ENCODE measurements around the gene KRT77. TPM values are rescaled to one million over a fixed set of nuclear protein-coding genes. Genes with fewer than 3 reads are reported as not detected.
A peak's percentile ranks its signal among the peaks of the same experiment; 100 is the strongest.

Gene KRT77
- total RNA-seq, 1 donor from 2014 or later, result 0.96 TPM

DNA sequence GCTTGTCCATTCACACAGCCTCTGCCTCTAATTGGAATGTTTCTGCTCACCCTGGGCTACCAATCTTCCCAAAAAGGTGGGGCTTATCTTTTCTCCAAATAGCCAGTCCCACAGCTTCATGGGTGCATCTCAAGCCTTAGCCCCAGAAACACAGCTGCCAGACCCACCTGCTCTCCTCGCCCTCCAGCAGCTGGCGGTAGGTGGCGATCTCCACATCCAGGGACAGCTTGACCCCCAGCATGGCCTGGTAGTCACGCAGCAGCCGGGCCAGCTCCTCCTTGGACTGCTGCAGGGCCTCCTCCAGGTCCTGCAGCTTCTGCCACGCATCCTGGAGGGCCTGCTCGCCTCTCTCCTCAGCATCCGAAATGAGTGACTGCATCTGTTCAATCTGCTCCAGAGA is 11.1 kb downstream of the KRT77 start:
- DNase-seq (ENCODE audit: low spot score), result no peak

DNA sequence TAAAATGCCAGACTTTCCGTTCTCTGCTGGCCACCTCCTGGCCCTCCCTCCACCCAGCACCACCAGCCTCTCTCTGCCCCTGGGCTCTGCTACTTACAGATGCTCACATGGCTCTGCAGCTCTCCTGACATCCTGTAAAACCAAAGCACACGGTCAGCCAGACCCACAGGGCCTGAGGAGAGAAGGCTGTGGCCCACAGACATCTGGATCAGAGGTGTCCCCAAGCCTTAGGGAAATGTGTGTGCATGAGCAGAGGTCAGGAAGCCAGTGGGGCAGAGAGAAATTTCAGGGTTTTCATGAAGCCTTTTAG is 11.5 kb downstream of the KRT77 start:
- DNase-seq (ENCODE audit: low spot score), result no peak

DNA sequence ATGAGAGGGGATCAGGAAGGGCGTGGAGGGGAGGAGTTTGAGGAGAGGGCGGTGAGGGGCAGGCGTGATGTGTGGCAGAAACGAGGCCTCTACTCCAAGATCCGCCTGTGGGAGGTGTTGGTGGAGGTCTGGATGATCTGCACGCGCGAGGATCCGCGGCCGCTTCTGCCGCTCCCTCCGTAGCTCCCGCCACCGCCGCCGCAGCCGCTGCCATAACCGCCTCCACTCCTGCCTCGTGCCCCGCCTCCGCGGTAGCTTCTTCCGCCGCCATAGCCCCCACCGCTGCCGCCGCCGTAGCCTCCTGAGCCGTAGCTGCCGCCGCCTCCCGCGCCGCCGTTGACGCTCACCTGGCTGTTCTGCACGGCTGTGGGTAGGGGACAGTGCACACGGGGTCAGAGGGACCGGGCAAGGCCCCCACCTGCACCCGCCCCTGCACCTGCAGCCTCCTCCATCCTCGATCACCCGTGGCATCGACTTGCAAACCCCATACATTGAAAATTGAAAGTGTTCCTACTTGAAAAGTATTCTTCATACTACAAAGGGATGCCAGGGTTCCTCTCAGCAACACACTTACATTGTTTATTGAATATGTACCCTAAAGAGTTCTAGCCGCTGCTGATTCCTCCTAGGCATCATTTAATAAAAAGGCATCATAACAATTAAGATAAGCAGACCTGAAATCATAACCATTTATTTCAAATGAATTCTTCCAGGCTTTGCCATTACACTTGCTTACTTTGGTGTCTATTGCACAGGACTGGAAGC is 12.1 kb downstream of the KRT77 start:
- peak; percentile 5 for DNase-seq (ENCODE audit: low spot score)

DNA sequence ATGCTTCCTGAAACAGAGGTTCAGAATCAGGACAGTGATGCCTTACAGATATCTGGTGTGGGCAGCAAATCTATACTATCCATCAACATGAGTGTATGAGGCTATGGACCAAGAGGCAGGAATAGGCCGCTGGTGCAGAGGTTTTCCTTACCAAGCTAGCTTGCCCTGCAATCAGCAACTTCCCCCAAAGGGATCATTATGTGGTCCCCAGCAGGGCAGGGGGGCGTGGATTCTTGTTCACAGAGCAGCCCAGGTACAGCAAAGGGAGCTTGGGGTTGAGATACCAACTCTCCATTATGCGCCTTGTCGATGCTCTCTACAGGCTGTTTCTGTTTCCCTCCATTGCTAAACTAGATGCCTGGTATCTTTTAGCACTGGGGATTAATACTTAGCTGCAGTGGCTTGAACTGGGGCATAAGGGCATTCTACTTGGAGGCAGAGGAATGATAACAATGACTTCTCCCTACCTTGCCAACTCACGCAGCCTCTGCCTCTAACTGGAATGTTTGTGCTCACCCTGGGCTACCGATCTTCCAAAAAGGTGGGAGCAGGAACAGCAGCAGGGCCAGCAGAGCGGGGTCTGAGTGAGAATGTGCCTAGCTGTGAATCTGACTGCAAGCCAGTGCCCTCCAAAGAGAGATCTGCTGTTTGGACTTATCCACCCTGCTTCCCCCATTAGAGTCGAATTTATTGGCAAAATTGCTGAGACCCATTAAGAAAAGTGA is 12.8 kb downstream of the KRT77 start:
- no peak for DNase-seq (ENCODE audit: low spot score)

DNA sequence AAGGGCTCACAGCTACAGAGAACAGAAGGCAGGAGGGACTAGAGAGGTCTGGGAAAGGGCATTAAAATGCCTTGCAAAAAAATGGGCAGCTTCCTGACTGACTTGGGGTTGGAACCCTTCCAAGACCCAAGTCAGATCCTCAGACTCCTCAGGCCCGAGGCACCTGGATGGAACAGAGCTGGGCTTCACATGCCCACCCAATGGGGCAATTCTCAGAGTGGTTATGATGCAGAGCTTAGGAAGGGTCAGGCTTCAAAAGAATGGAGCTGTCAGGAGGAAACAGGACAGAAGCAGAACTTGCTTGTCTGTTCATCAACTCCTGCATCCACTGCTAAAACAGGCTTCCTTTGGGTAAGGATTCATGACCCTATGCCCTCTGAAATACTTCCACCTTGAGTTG is 13.4 kb downstream of the KRT77 start:
- no peak for DNase-seq (ENCODE audit: low spot score)

DNA sequence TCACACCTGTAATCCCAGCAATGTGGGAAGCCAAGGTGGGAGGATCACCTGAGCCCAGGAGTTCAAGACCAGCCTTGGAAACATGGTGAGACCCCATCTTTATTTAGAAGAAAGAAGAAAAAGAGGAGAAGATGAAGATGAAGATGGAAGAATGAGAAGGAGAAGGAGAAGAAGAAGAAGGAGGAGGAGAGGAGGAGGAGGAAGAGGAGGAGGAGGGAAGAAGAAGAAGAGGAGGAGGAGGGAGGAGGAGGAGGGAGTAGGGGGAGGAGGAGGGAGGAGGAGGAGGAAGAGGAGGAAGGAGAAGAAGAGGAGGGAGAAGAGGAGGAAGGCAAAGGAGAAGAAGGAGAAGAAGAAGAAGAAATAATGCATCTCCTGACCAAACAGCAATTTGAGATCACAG is 14.1 kb downstream of the KRT77 start:
- DNase-seq (ENCODE audit: low spot score), result no peak

DNA sequence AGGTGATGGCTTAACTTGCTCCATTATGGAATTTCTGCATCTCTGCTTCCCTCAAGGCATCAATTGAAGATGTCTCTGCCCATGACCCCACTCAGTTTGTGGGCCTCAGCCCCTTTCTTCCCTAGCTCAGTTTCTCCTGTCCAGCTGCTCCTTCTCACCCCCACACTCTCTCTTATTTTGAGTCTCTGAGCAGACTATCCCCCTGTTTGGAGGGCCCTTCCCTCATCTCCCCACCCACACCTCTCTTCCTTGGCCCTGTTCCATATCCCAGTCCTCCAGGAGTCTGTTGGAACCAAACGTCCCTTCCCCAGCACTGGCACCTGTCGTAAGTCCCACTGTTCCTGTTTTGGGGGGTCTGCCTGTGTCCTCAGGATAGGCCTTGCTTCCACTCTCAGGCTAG is 14.8 kb downstream of the KRT77 start:
- no peak for DNase-seq (ENCODE audit: low spot score)

DNA sequence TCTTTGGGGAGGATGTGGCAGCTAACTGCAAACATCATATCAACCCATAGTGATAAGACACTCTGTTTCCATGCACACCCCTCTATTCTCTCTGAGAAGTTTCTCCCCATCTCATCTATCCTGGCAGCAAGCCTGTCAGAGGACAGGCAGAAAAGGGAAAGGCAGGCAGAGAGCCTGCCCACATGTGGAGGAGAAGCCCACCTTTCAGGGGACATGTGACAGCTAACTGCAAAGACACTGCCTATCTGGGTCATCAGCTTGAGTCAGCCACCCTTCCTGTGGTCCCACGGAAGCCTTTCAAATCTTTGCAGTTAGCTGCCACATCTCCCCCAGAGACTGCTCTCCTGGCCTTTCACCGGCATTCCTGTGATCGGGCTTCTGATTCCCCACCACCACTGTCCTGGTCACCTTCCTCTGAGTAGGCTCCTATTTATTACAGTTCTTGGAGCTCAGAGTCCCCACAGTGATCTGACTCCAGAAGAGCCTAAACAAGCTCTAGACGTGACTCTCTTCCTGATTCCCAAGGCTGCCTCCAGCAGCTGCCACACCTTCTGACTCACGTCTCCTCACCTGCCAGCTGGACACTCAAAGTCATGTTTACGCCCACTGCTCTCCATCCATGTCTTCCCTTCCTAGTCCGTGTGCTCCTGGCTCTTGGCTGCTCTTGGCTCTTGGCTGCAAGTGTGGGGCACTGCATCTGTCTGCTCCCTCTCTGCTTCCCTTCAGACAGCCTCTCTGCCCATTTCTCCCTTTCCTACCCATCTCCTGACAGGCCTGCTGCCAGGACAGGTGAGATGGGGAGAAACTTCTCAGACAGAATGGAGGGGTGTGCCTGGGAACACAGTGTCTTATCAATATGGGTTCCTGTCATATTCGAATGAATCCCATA is 15.6 kb downstream of the KRT77 start:
- DNase-seq (ENCODE audit: low spot score), result no peak

DNA sequence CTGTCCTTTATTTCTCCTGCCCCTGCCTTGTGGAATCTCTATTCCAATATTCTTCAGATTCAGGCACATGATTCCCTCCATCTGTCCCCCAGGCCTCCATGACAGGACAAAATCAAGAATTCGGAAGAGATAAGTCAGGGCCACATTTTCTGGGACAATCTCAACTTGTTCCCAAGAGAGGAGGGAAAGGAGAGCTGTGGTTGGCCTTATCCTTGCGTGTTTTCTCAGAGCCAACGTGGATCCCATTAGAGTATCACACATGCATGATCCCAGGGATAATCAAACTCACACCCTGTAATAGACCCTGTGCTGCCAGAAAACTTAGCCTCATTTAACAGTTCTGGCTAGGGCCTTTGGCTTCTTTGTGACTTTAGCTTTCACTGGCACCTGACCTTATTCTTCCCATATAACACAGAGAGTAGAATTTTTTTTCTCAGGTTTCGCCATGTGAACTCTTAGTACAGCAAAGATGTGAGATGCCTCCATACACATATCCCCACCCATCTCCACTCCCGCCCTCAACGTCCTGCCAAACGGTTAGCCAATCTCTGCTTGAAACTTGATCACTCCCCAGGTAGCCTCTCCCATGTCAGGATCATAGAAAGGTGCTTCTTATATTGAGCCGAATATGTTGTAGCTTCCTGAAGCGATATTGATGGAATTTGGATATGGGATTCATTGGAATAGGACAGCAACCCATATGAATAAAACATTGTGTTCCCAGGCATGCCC is 16.4 kb downstream of the KRT77 start:
- DNase-seq (ENCODE audit: low spot score), result no peak

DNA sequence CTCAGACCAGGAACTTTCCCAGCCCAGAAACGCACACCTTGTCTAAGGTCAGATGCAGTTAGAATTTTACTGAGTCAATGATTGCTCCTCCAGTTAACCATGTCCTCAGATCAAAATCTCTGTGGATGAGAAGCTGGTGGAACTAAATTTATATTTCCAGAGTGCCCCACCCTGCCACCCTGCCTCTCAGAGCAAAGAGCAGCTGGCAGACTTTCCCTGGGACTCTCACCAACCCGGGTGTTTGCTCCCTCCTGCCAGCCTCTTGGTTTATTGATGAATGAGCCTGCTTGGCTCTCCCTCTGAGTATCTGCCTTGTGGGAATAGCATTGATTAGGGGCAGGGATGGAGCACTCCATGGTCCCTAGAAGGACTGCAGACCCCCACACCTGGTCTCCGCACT is 17.3 kb downstream of the KRT77 start:
- no peak for DNase-seq (ENCODE audit: low spot score)

DNA sequence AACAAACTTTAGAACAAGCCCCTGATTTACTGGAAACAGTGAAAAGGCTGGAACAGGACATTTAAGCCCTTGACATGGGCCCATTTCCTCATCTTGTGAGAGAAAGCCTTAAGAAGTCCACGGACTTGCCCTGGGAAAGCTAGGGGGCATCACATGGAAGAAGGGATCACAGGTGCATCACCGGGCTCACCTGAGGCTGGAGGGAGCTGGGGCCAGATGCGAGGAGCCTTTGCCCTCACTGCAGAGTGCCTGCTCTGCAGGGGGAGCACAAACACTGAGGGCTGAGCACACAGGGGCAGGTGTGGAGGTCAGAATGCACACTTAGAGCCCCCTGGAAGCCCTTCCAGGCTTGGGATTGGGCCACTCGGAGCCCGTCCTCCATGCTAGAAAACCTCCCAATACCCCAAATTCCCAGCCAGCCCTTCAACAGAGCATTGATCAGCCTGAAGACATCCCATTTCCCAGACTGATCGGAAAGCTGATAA is 17.9 kb downstream of the KRT77 start:
- DNase-seq (ENCODE audit: low spot score), result no peak

DNA sequence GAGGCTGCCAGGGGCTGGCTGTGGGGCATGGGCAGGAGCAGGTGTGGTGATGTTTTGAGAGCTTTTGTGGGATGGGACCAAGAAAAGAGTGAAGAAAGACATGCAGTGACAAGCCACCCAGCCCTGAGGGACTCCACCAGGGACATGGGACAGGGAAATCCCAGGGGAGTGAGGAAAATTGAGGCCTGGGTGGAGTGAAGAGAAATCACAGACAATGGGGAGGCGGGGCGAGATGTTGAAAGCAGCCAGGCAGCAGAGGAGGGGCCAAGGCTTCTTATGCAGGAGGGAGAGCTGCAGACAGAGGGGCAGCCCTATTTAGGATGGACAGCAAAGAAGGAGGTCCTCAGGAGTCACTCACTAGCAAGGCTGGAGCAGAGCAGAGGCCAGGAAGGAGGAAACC is 18.9 kb downstream of the KRT77 start:
- no peak for DNase-seq (ENCODE audit: low spot score)

DNA sequence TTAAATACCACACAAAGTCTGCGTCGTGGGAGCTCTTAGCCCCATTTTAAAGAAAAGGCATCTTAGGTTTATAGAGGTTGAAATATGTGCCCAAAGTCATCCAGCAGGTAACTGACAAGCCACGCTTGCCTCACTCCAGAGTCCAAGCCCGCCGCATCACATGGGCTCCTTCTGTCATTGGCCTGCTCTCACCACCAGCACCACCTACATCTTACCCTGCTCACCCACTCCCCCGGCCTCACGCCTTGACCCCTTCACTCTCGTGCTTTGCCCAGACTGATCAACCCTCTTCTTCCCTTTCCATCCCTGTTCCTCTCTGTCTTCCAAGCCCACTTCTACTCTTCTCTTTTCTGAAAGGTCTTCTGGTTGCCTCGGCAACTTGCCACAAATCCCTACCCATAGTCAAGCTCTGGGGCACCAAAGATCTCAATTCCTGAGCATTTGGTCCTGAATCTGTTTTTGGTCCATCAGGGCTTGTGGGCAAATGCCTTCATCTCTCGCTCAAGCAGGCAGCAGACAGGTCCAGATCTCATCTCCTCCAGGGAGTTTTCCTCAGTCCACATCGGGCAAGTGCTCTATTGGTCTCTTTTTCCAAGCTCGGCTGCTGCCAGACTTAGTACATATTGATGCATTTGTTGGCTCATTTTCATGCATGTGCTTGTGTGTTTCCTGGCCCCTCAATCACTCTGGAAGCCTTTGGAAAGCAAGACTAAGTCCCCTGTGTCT is 19.6 kb downstream of the KRT77 start:
- DNase-seq (ENCODE audit: low spot score), result no peak

DNA sequence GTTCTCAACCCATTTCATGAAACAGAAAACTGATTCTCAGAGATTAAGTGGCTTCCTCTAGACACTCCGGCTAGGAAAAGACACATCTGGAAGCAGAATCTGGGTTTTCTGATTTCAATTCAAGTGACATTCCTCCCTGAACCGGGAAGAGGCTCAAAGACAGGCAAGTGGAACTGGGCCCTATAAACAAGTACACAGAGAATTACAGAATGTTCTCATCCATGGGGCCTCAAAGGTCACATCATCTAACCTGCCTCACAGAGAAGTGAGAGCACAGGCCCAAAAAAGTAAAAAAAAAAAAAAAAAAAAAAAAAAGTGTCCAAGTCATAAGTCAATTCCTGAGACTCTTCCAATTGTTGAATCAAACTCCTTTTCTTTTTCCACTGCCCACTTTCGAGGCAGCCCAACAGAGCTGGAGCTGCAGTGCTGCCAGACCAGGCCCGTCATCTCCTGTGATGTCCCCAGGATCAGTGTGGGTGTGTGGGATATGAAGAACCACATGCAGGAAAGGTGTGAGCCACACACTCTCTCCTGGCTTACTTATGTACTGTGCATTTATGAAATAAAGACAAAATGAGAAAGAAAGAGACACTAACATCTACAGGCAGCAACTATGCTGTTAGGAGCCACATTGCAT is 20.3 kb downstream of the KRT77 start:
- DNase-seq (ENCODE audit: low spot score), result no peak

DNA sequence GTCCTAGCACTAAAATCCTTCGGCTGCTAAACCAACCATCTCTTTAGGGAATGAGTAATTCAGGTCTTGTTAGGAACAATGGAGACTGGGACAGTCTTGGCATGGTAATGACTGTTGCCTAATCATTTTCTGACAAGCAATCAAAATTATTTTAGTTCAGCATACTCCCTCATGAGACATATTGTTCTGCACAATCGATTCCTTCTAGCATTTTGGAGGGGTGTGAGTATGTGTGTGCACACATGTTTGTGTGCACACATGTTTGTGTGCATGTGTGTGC is 21.0 kb downstream of the KRT77 start:
- no peak for DNase-seq (ENCODE audit: low spot score)

DNA sequence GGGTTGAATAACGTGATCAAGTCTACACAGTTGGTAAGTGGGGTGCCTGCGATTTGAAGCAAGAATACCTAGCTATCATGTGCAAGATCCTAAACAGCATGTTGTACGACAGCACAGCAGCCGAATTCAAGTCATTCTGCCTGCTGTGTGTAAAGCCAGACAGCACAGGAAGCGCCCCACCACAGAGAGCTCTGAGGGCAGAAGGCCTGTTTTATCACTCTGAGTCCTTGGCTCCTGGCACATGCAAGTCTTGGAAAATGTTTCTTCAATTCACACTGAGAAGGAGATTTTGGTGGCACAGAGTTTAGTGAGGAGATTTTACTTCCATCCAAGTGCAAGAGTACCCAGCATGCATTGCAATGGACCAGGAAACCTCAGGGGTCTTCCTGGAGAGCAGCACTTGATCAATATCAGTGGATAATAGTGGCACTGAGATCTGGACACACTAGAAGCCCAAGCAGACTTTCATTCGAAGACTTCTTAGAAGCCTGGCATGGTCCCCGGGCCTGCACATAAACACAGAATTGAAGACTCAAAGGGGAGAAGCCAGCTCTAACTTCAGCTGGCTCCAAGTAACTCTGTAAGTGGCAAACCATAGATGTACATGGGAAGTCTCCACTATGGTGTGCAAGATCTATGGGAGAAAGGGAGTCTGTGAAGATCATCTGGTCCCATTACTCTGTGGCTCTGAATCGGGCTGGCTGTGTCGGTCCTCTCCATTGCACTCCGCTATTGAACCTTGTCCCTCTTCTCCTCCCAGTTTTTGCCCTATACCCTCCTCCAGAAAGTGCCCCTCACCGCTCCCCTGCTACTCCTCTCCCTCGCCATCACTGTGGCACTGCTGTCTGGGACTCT is 21.6 kb downstream of the KRT77 start:
- no peak for DNase-seq (ENCODE audit: low spot score)

DNA sequence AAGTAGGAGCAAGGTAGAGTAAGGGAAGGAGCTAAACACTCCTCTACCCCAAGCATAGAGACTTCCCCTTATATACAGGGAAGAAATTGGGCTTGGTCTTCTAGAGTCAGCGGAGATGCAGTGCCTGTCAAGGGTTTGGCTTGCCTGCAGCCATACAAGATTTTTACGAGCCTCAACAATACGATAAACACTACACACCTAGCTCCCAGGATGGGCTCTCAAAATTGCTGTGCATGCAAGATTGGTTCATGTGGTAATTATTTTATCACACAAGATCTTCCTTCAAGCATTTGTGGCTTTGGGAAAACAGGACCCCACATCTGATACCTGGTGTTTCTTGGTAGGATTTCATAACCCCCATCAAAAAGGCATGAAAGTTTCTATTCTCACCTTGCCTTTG is 23.0 kb downstream of the KRT77 start, which contains the start of gene KRT1:
KRT1 (minus strand) TSS at position 45 of the 400 bp plus-strand sequence. CDS start 59 bp downstream, outside the sequence.
- DNase-seq (ENCODE audit: low spot score), result no peak

DNA sequence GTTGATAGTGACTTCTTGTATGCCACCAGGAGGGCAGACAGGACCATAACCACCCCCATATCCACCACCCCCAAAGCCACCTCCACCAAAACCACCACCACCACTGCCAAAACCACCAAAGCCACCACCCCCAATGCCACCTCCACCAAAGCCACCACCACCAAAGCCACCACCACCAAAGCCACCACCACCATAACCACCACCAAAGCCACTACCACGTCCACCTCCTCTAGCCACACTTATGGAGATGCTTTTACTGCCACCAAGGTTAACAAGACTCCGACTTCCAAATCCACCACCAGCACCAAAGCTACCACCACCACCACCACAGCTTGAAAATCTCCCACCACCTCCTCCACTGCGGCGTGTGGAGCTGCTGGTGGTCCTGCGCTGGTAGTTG is 23.4 kb downstream of the KRT77 start:
- DNase-seq (ENCODE audit: low spot score), result no peak

DNA sequence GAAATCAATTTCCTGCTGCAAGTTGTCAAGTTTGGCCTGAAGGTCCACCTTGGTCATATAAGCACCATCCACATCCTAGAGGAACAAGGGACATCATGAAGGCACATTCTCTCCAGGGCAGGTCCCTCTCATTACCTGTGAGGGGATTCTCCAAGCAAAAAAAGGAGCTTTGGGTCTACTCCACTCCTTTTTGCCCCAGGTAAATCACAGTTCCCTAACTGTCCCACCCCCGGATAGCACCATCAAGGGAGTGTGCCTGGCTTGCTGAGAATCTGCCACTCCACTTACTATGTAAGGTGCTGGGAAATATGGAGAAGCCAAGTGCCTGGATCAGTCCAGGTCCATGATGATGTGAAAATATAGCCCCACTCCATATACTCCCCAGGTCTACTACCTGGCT is 25.7 kb downstream of the KRT77 start:
- no peak for DNase-seq (ENCODE audit: low spot score)

DNA sequence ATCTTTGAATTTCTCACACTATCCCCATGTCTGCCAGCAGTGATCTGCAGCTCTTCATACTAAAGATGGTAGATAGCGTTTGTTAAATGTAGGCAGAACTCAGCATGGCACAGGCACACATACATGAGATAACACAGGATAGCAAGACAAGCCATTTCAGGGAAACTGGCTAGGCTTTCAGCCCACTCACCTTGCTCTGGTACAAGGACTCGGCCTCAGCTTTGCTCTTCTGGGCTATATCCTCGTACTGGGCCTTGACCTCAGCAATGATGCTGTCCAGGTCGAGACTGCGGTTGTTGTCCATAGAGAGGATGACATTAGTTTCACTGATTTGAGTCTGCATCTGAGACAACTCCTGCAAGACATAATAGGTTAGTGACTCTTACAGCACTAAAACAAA is 26.2 kb downstream of the KRT77 start:
- DNase-seq (ENCODE audit: low spot score), result no peak
